Body of pancreas (tissue), 4 donors: Measurements from ENCODE around the gene SNX30. TPM values are rescaled to one million over a fixed set of nuclear protein-coding genes. Genes with fewer than 3 reads are reported as not detected.
"Not testable (repeated sequence)": the region's sequence is repeated elsewhere in the genome, so short reads cannot be mapped to it uniquely, and the experiment has no call there.

Experiments
- ATAC-seq: fragments of 150-250 bp; one replicate; pipeline ENCODE4 v1.9.1; 2016
- DNase-seq, 4 donors: peaks; one replicate each; pipeline ENCODE4 v3.0.0-alpha.2; 2019
- H3K27ac ChIP-seq, 4 donors: fragments of 200-600 bp; sonication (generic); 1 replicate in 3 of 4; 2 replicates in 1 of 4; pipeline versions ENCODE4 v1.5.1 to v1.6.1; 2016 to 2019; ENCODE audit warnings: mild to moderate bottlenecking in 1 of 4, mixed read lengths in 1 of 4, moderate library complexity in 1 of 4
- H3K27me3 ChIP-seq, 2 donors: fragments of 200-600 bp; sonication (generic); one replicate each; pipeline ENCODE4 v1.6.0; 2016; ENCODE audit warnings: mild to moderate bottlenecking in 1 of 2
- H3K36me3 ChIP-seq, 2 donors: fragments of 200-600 bp; sonication (generic); replicated peaks in 1 of 2; 2 replicates each; pipeline ENCODE4 v1.5.1; 2016; ENCODE audit warnings: low read depth in 2 of 2; ENCODE audit not compliant: insufficient read depth in 1 of 2
- H3K4me1 ChIP-seq: fragments of 200-600 bp; sonication (generic); one replicate; pipeline ENCODE4 v1.6.0; 2016
- H3K4me3 ChIP-seq, 2 donors: fragments of 200-600 bp; sonication (generic); 1 replicate in 1 of 2; 2 replicates in 1 of 2; pipeline ENCODE4 v1.5.1; 2016 to 2019
- H3K9me3 ChIP-seq, 3 donors: fragments of 200-600 bp; sonication (generic); 1 replicate in 2 of 3; 2 replicates in 1 of 3; pipeline ENCODE4 v1.5.1; 2016
- POLR2A ChIP-seq, 3 donors: fragments of 450-650 bp; IDR thresholded peaks; one replicate each; pipeline ENCODE4 v1.6.1; 2016; ENCODE audit warnings: antibody characterized with exemption in 3 of 3, mild to moderate bottlenecking in 2 of 3
- WGBS, 2 donors: methylation state at CpG; one replicate each; pipeline ENCODE4 v1.1.5; 2017; 5-methylcytosine and 5-hydroxymethylcytosine counted together
- intact Hi-C: fragments of 100-400 bp; cut with DNase I; formaldehyde crosslinking; loops from one replicate; pipeline ENCODE4 v1.15.1; 2023
- total RNA-seq, 2 donors: library from RNA; depleted of rRNA; stranded (reverse); fragments of >200 nt; gene quantifications; one replicate each; pipeline ENCODE4 v1.1.0, GENCODE V29; 2016
- TF ChIP-seq, protein P1 (sequence below), 7 experiments: fragments of 450-650 bp in 4 of 7; fragments of 200-600 bp in 3 of 7; sonication (generic) in 3 of 7; IDR thresholded peaks; one replicate each; pipeline ENCODE4 v1.5.1; 2016 to 2019; ENCODE audit warnings: antibody characterized with exemption in 7 of 7

Gene SNX30
- total RNA-seq, 2 donors from 2014 or later = 4.6 to 8.6 TPM

DNA sequence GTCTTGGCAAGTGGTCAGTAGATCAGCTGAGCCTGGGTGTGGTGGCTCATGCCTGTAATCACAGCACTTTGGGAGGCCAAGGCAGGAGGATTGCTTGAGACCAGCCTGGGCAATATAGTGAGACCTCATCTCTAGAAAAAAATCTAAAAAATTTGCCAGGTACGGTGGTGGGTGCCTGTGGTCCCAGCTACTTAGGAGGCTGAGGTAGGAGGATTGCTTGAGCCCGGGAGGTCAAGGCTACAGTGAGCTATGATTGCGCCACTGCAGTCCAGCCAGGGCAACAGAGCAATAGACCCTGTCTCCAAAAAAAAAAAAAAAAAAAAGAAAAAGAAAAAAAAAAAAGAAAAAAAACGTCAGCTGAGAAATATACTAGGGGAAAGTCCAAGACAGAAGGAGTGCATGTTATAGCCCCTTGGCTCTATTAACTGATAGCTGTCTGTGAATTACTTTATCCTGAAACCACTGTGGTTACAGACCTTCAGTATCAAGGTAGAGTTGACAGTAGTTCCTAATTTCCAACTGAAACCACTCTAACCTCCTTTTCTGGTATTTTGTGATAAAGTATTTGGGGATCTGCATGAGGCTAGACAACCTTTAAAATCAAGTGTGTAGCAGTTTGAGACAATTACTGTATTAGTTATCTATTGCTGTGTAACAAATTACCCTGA lies 30.3 kb upstream of the SNX30 start:
- TF ChIP-seq, protein P1, sequence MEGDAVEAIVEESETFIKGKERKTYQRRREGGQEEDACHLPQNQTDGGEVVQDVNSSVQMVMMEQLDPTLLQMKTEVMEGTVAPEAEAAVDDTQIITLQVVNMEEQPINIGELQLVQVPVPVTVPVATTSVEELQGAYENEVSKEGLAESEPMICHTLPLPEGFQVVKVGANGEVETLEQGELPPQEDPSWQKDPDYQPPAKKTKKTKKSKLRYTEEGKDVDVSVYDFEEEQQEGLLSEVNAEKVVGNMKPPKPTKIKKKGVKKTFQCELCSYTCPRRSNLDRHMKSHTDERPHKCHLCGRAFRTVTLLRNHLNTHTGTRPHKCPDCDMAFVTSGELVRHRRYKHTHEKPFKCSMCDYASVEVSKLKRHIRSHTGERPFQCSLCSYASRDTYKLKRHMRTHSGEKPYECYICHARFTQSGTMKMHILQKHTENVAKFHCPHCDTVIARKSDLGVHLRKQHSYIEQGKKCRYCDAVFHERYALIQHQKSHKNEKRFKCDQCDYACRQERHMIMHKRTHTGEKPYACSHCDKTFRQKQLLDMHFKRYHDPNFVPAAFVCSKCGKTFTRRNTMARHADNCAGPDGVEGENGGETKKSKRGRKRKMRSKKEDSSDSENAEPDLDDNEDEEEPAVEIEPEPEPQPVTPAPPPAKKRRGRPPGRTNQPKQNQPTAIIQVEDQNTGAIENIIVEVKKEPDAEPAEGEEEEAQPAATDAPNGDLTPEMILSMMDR (IDR thresholded peaks at IDR 0.05) = no peak
- TF ChIP-seq POLR2A (IDR thresholded peaks at IDR 0.05) = no peak
- peaks cover 11% of the 10 kb centered on the region for H3K4me1 ChIP-seq

DNA sequence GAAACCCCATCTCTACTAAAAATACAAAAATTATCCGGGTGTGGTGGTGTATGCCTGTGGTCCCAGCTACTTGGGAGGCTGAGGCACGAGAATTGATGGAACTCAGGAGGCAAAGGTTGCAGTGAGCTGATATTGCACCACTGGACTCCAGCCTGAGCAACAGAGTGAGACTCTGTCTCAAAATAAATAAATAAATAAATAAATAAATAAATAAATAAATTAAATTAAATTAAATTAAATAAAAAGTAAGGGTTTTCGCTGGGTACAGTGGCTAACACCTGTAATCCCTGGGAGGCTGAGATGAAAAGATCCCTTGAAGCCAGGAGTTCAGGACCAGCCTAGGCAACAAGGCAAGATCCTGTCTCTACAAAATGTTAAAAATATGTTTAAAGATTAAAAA lies 27.8 kb upstream of the SNX30 start:
- WGBS, 2 donors = 82 to 94% methylated on average over 3 of the region's 3 CpGs
- ATAC-seq, H3K36me3 ChIP-seq, DNase-seq, intact Hi-C loops, H3K27me3 ChIP-seq, H3K9me3 ChIP-seq, H3K27ac ChIP-seq, H3K4me3 ChIP-seq, H3K4me1 ChIP-seq: not testable (repeated sequence)

More for the DNA sequence above, 30.3 kb upstream of the SNX30 start:
- Histone ChIP-seq H3K36me3 (no peaks in the 10 kb centered on the region), H3K27me3 (no peaks in the 10 kb centered on the region), H3K27ac (no peak overlapping the region), H3K4me3 (no peak overlapping the region), H3K9me3 (no peaks in the 10 kb centered on the region)
- 81 to 88% methylated on average over 4 of the region's 4 CpGs for WGBS, 2 donors
- DNase-seq = no peak
- intact Hi-C loops = no loop called here
- no peak for ATAC-seq

DNA sequence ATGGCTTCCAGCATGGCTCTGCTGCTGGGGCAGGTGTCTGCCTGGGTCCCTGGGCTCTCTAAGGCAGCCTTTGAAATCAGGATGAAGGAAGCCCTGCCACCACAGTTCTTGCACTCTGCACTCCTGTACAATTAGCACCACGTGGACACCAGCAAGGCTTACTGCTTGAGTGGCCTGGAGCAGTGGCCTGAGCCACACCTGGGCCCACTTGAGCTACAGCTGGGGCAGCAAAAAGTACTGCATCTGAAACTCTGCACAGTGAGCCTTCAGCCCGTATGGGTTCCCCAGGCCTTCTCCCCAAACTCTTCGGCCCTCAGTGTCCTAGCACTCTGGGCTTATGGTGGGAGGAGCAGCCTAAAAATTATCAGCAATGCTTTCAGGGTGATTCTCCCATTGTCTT lies 24.6 kb upstream of the SNX30 start:
- TF ChIP-seq POLR2A (IDR thresholded peaks at IDR 0.05) = no peak
- TF ChIP-seq, protein P1 (IDR thresholded peaks at IDR 0.05) = no peak
- WGBS, 2 donors = 85 to 90% methylated on average over 2 to 3 of the region's 3 CpGs
- Histone ChIP-seq H3K36me3 (no peaks in the 10 kb centered on the region), H3K27me3 (no peaks in the 10 kb centered on the region), H3K4me3 (no peak overlapping the region), H3K4me1 (peaks cover 4% of the 10 kb centered on the region), H3K27ac (no peak overlapping the region), H3K9me3 (no peaks in the 10 kb centered on the region)
- ATAC-seq = no peak
- intact Hi-C loops = no loop called here
- no peak for DNase-seq

DNA sequence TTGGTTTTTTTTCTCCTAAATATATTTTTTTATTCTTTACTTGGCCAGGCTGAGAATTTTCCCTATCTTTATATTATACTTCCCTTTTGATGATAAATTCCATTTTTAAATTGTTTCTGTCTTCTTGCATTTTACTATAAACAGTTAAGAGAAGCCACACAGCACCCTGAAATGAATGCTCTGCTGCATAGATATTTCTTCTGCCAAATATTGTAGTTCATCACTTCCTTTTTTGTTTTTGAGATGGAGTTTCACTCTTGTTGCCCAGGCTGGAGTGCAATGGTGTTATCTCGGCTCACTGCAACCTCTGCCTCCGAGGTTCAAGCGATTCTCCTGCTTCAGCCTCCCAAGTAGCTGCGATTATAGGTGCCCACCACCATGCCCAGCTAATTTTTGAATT lies 24.1 kb upstream of the SNX30 start:
- intact Hi-C loops = no loop called here
- no peaks in the 10 kb centered on the region for H3K27me3 ChIP-seq
- no peaks in the 10 kb centered on the region for H3K36me3 ChIP-seq
- H3K4me1 ChIP-seq = peaks cover 4% of the 10 kb centered on the region
- peak overlapping the region in 1 of 4 donors; percentile 51 for H3K27ac ChIP-seq
- no peaks in the 10 kb centered on the region for H3K9me3 ChIP-seq
- TF ChIP-seq, protein P1 (IDR thresholded peaks at IDR 0.05) = no peak
- TF ChIP-seq POLR2A (IDR thresholded peaks at IDR 0.05) = no peak
- H3K4me3 ChIP-seq = no peak overlapping the region
- DNase-seq (no peak), ATAC-seq (no peak)
- 87 to 94% methylated on average over 4 of the region's 4 CpGs for WGBS, 2 donors

GRCh38 chr9:112728401-112728800 lies 22.2 kb upstream of the SNX30 start:
- Histone ChIP-seq H3K4me3 (no peak overlapping the region), H3K36me3 (no peaks in the 10 kb centered on the region), H3K4me1 (peaks cover 4% of the 10 kb centered on the region), H3K27me3 (no peaks in the 10 kb centered on the region), H3K9me3 (no peaks in the 10 kb centered on the region), H3K27ac (peak overlapping the region in 3 of 4 donors; percentile 4 to 36 (median 36))
- 55 to 69% methylated on average over 2 of the region's 2 CpGs for WGBS, 2 donors
- intact Hi-C loops = no loop called here
- ATAC-seq = peak; percentile 49
- no peak for DNase-seq
- TF ChIP-seq, protein P1 (IDR thresholded peaks at IDR 0.05) = no peak
- no peak for TF ChIP-seq POLR2A (IDR thresholded peaks at IDR 0.05)
